ENCODE data around the gene SSTR4.

GRCh38 chr20:23068283-23068682, 33.2 kb downstream of the SSTR4 start:
- TF ChIP-seq EZH2 (IDR thresholded peaks at IDR 0.05; ENCODE audit: low read length, missing control alignments) (no peak), CTCF (conservative IDR thresholded peaks at IDR 0.05 in 1 of 2, IDR thresholded peaks at IDR 0.05 in 1 of 2; ENCODE audit: low read depth in 1 of 2, low read length in 2 of 2) (no peak)
